Activated T-helper 1 cell treated with anti-CD3 and anti-CD28 coated beads, Interleukin-12 subunit alpha, Interleukin-12 subunit beta, Interleukin-2, Interleukin-4 antibody, amounts not matched to agents 30 ng/mL and 10 ng/mL and 1 ng/mL, durations not matched to agents 14 hours and 24 hours and 36 hours (primary cell): Measurements from ENCODE around the gene EIF2B1. TPM values are rescaled to one million over a fixed set of nuclear protein-coding genes. Genes with fewer than 3 reads are reported as not detected.

Experiments
- DNase-seq: peaks from one replicate; pipeline ENCODE4 v3.0.0; 2021; ENCODE audit warnings: low spot score
- H3K27ac Mint-ChIP-seq: one replicate; pipeline ENCODE4 v1.8.0; 2021; ENCODE audit warnings: mild to moderate bottlenecking, mixed read lengths
- H3K27me3 Mint-ChIP-seq: one replicate; pipeline ENCODE4 v1.8.0; 2022; ENCODE audit warnings: mild to moderate bottlenecking, moderate library complexity, mixed read lengths; ENCODE audit not compliant: insufficient read depth
- H3K36me3 Mint-ChIP-seq: one replicate; pipeline ENCODE4 v1.8.0; 2021; ENCODE audit warnings: low read depth, mixed read lengths
- H3K4me1 Mint-ChIP-seq: one replicate; pipeline ENCODE4 v1.8.0; 2021; ENCODE audit warnings: low read depth, mixed read lengths
- H3K4me3 Mint-ChIP-seq: one replicate; pipeline ENCODE4 v1.8.0; 2021; ENCODE audit warnings: mild to moderate bottlenecking, moderate library complexity, mixed read lengths
- H3K9me3 Mint-ChIP-seq: one replicate; pipeline ENCODE4 v1.8.0; 2021; ENCODE audit warnings: mixed read lengths
- intact Hi-C: fragments of 100-400 bp; cut with micrococcal nuclease; formaldehyde crosslinking; loops from one replicate; pipeline ENCODE4 v1.15.1; 2024
- total RNA-seq: library from RNA; stranded (reverse); gene quantifications from 2 replicates; pipeline ENCODE4 v1.2.3, GENCODE V29; 2022

EIF2B1 gene
- total RNA-seq, 1 donor from 2014 or later = 76.5 TPM

DNA sequence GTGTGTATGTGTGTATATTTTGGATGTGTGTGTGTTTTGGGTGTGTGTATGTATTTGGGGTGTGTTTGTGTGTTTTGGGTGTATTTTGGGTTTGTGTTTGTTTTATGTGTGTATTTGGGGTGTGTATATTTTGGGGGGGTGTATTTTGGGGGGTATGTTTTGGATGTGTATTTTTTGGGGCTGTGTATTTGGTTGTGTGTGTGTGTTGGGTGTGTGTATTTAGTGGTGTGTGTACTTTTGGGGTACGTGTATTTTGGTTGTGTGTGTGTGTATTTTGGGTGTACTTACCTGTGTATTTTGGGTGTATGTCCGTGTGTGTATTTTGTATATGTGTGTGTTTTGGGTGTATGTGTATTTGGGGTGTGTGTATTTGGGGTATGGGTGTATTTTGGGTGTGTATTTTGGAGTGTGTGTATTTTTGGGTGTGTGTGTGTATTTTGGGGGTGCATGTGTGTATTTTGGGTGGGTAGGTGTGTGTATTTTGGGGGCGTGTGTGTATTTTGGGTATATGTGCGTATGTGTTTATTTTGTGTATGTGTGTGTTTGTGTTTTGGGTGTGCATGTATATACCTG is 20.7 kb upstream of the EIF2B1 start:
- intact Hi-C loops = no loop called here
- DNase-seq = no peak
- H3K4me1 Mint-ChIP-seq = peaks cover 6% of the 10 kb centered on the region
- H3K4me3 Mint-ChIP-seq = no peak overlapping the region
- H3K27me3 Mint-ChIP-seq = no peaks in the 10 kb centered on the region
- H3K27ac Mint-ChIP-seq = no peak overlapping the region
- no peaks in the 10 kb centered on the region for H3K9me3 Mint-ChIP-seq
- H3K36me3 Mint-ChIP-seq = peaks cover 27% of the 10 kb centered on the region

- no peak for DNase-seq
- Mint-ChIP-seq H3K36me3 (peaks cover 27% of the 10 kb centered on the region), H3K27me3 (no peaks in the 10 kb centered on the region), H3K4me3 (no peak overlapping the region), H3K4me1 (no peaks in the 10 kb centered on the region), H3K9me3 (no peaks in the 10 kb centered on the region), H3K27ac (peak overlapping the region; percentile 19)
- intact Hi-C loops = no loop called here
Measured at GRCh38 chr12:123648401-123648800, 14.9 kb upstream of the EIF2B1 start.

GRCh38 chr12:123645878-123646277 is 12.4 kb upstream of the EIF2B1 start:
- intact Hi-C loops = no loop called here
- Mint-ChIP-seq H3K9me3 (no peaks in the 10 kb centered on the region), H3K36me3 (peaks cover 28% of the 10 kb centered on the region), H3K27ac (no peak overlapping the region), H3K27me3 (no peaks in the 10 kb centered on the region), H3K4me3 (no peak overlapping the region), H3K4me1 (no peaks in the 10 kb centered on the region)
- no peak for DNase-seq

GRCh38 chr12:123645380-123645779 is 11.9 kb upstream of the EIF2B1 start:
- intact Hi-C loops = no loop called here
- no peak for DNase-seq
- H3K36me3 Mint-ChIP-seq = peaks cover 27% of the 10 kb centered on the region
- H3K4me1 Mint-ChIP-seq = no peaks in the 10 kb centered on the region
- no peaks in the 10 kb centered on the region for H3K9me3 Mint-ChIP-seq
- no peak overlapping the region for H3K27ac Mint-ChIP-seq
- H3K27me3 Mint-ChIP-seq = no peaks in the 10 kb centered on the region
- no peak overlapping the region for H3K4me3 Mint-ChIP-seq

- no peaks in the 10 kb centered on the region for H3K4me1 Mint-ChIP-seq
- H3K27me3 Mint-ChIP-seq = no peaks in the 10 kb centered on the region
- H3K9me3 Mint-ChIP-seq = no peaks in the 10 kb centered on the region
- intact Hi-C loops = no loop called here
- no peak overlapping the region for H3K4me3 Mint-ChIP-seq
- H3K27ac Mint-ChIP-seq = no peak overlapping the region
- no peak for DNase-seq
- peaks cover 26% of the 10 kb centered on the region for H3K36me3 Mint-ChIP-seq
Measured at GRCh38 chr12:123643911-123644310, 10.4 kb upstream of the EIF2B1 start.

DNA sequence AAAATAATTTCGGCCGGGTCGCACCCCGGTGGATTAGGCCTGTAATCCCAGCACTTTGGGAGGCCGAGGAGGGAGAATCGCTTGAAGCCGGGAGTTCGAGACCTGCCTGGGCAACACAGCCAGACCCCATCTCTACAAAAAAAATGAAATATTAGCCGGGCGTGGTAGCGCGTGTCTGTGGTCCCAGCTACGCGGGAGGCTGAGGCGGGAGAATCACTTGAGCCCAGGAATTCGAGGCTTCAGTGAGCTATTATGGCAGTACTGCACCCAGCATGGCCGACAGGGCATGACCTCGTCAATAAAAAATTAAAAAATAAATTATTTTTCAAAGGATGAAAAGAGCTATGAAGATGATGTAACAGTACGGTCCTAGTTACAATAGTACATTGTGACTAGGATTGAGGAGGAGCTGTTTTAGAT is 666 bp upstream of the EIF2B1 start:
- intact Hi-C loops = loop anchor here (5.0 kb wide), 2 partner anchors 128 to 338 kb away; partner anchors contain the start of genes CCDC92, DNAH10 and ZNF664
- no peaks in the 10 kb centered on the region for H3K9me3 Mint-ChIP-seq

DNA sequence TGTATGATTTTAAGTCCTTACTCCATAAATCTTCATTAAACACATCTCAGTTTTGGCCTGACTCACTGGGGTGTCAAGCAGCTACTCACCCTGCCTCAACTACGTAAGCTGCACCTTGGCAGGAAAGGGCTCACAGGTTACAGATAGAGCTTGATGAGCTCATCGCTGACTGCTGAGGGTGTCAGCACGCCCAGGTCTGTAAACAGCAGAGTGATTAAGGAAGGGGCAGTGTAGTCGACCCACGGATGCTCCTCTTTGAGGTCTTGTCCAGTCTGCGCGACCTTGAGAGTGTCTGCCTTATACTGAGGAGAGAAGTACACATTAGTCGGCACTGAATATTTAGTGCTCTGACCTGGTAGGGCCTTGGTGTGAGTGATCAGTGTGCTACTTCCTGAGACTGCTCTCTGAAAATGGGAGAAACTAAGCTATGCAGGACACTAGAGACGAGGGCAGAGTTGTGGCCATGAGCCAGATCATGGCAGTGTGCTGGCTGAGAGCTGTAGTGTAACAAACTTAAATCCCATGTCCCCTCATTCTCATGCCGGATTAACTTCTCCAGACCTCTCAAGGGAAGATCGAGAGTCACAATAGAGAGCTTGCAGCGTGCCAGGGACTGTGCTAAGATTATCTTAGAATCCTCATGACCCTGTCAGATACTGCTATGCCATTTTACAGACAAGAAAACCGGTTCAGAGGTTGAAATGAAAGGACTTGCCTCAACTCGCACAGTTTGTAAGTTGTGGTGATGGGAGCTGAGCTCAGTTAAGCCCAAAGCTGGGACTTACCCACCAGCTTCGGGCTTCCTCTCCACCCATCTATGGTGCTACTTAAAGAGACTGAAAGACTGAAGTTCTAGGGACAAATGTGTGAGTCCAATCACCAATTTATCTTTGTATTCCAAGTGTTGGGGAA is 11.6 kb downstream of the EIF2B1 start:
- Mint-ChIP-seq H3K27ac (no peak overlapping the region), H3K9me3 (no peaks in the 10 kb centered on the region), H3K27me3 (no peaks in the 10 kb centered on the region), H3K4me3 (no peak overlapping the region), H3K36me3 (peaks cover 57% of the 10 kb centered on the region), H3K4me1 (peaks cover 6% of the 10 kb centered on the region)
- no peak for DNase-seq
- intact Hi-C loops = no loop called here

More for the DNA sequence above, 666 bp upstream of the EIF2B1 start:
- peaks cover 23% of the 10 kb centered on the region for H3K36me3 Mint-ChIP-seq
- H3K4me3 Mint-ChIP-seq = peak overlapping the region; percentile 98
- H3K4me1 Mint-ChIP-seq = peaks cover 35% of the 10 kb centered on the region
- H3K27ac Mint-ChIP-seq = peak overlapping the region; percentile 97
- H3K27me3 Mint-ChIP-seq = no peaks in the 10 kb centered on the region
- DNase-seq = no peak

DNA sequence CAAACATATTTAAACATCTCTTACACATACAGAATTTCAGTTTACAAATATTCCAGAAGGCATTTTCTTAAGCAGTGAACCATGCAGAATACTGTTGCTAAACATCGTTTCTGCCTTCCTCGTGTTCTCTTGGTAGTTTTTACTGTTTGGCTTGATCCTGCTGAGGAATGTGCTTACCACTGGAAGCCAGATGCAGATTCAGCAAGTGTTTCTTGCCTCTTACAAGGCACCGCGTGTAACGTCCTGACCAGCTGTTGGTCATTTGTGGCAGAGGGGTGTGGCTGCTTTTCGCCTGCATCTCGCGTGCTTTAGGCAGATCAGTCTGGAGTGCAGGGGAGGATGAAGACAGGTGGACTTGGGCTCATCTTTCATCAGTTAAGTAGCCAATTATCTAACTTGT is 12.4 kb downstream of the EIF2B1 start:
- Mint-ChIP-seq H3K4me3 (no peak overlapping the region), H3K27me3 (no peaks in the 10 kb centered on the region), H3K27ac (no peak overlapping the region), H3K9me3 (no peaks in the 10 kb centered on the region), H3K36me3 (peaks cover 57% of the 10 kb centered on the region), H3K4me1 (peaks cover 6% of the 10 kb centered on the region)
- DNase-seq = no peak
- intact Hi-C loops = no loop called here

- Mint-ChIP-seq H3K4me1 (peaks cover 6% of the 10 kb centered on the region), H3K27ac (no peak overlapping the region), H3K9me3 (no peaks in the 10 kb centered on the region), H3K27me3 (no peaks in the 10 kb centered on the region), H3K36me3 (peaks cover 58% of the 10 kb centered on the region), H3K4me3 (no peak overlapping the region)
- DNase-seq = no peak
- intact Hi-C loops = no loop called here
Measured at GRCh38 chr12:123617580-123617979, 15.9 kb downstream of the EIF2B1 start.

DNA sequence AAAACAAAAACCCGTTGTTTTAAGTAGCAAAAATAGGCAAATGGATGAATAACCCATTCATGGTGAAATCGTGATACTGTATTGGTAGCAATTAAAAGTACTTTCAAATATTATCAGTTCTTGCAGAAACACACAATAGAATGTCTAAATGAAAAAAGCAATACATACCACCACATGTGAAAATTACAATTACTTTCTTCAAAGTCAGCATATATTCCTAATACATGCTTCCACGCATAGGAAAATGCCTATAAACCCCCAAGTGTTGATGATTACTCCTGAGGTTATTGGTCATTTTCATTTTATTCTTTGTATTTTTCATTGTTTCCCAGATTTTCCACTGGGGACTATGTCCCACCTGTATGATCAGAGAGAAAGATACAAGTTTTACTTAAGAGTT is 16.3 kb downstream of the EIF2B1 start:
- H3K36me3 Mint-ChIP-seq = peaks cover 61% of the 10 kb centered on the region
- intact Hi-C loops = no loop called here

GRCh38 chr12:123614531-123614930 is 19.0 kb downstream of the EIF2B1 start:
- Mint-ChIP-seq H3K4me3 (no peak overlapping the region), H3K27ac (no peak overlapping the region), H3K9me3 (no peaks in the 10 kb centered on the region), H3K27me3 (no peaks in the 10 kb centered on the region), H3K36me3 (peaks cover 55% of the 10 kb centered on the region), H3K4me1 (peaks cover 11% of the 10 kb centered on the region)
- intact Hi-C loops = no loop called here
- no peak for DNase-seq

More for the DNA sequence above, 16.3 kb downstream of the EIF2B1 start:
- H3K4me3 Mint-ChIP-seq = no peak overlapping the region
- no peaks in the 10 kb centered on the region for H3K9me3 Mint-ChIP-seq
- H3K27ac Mint-ChIP-seq = no peak overlapping the region
- DNase-seq = no peak
- H3K4me1 Mint-ChIP-seq = peaks cover 6% of the 10 kb centered on the region
- H3K27me3 Mint-ChIP-seq = no peaks in the 10 kb centered on the region

- intact Hi-C loops = no loop called here
- H3K4me3 Mint-ChIP-seq = no peak overlapping the region
Measured at GRCh38 chr12:123614110-123614509, 19.4 kb downstream of the EIF2B1 start.

DNA sequence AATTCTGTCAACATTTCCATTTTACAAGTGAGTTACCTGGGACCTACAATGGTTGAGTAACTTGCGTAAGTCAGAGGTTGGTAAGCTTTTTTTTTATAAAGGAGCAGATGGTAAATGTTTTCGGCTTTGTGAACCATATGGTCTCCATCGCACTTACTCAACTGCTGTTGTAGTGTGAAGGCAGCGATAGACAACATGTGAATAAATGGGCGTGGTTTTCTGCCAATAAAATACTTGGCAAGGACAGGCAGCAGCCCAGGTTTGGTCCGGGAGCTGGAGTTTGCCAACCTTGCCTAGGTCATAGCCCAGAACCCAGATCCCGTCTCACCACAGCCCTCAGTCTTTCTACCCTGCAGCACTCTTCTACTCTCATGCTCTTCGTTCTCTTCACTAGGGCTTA is 25.3 kb downstream of the EIF2B1 start:
- H3K4me1 Mint-ChIP-seq = peaks cover 20% of the 10 kb centered on the region
- no peak overlapping the region for H3K4me3 Mint-ChIP-seq
- peaks cover 48% of the 10 kb centered on the region for H3K36me3 Mint-ChIP-seq
- no peaks in the 10 kb centered on the region for H3K27me3 Mint-ChIP-seq
- no peaks in the 10 kb centered on the region for H3K9me3 Mint-ChIP-seq
- DNase-seq = no peak
- intact Hi-C loops = loop anchor here (10.0 kb wide), 1 partner anchor 107 kb away; the partner anchor contains the start of gene ATP6V0A2
- H3K27ac Mint-ChIP-seq = no peak overlapping the region

More at GRCh38 chr12:123614110-123614509, 19.4 kb downstream of the EIF2B1 start:
- DNase-seq = no peak
- H3K4me1 Mint-ChIP-seq = peaks cover 11% of the 10 kb centered on the region
- peaks cover 55% of the 10 kb centered on the region for H3K36me3 Mint-ChIP-seq
- H3K27me3 Mint-ChIP-seq = no peaks in the 10 kb centered on the region
- no peaks in the 10 kb centered on the region for H3K9me3 Mint-ChIP-seq
- H3K27ac Mint-ChIP-seq = no peak overlapping the region
